Vagina (tissue), 2 donors: ENCODE measurements around the gene C2CD4A. TPM values are rescaled to one million over a fixed set of nuclear protein-coding genes. Genes with fewer than 3 reads are reported as not detected.

ENCODE experiments used
- DNase-seq, 2 donors: peaks; one replicate each; pipeline ENCODE4 v3.0.0-alpha.2; 2017; ENCODE audit errors: extremely low spot score in 2 of 2
- H3K27ac ChIP-seq: fragments of 200-600 bp; sonication (generic); one replicate; pipeline ENCODE4 v1.5.1; 2019
- H3K27me3 ChIP-seq: fragments of 200-600 bp; sonication (generic); one replicate; pipeline ENCODE4 v1.5.1; 2019
- H3K36me3 ChIP-seq, 2 donors: fragments of 200-600 bp; sonication (generic); one replicate each; pipeline ENCODE4 v1.5.1; 2017 to 2019
- H3K4me1 ChIP-seq: fragments of 200-600 bp; sonication (generic); one replicate; pipeline ENCODE4 v1.5.1; 2019
- H3K4me3 ChIP-seq, 2 donors: fragments of 200-600 bp; sonication (generic); 1 replicate in 1 of 2; 2 replicates in 1 of 2; pipeline ENCODE4 v1.5.1; 2016 to 2019
- H3K9me3 ChIP-seq: fragments of 200-600 bp; sonication (generic); one replicate; pipeline ENCODE4 v1.5.1; 2019
- CTCF ChIP-seq, 3 experiments: fragments of 450-650 bp in 2 of 3; fragments of 200-600 bp in 1 of 3; sonication (generic) in 1 of 3; IDR thresholded peaks; one replicate each; pipeline ENCODE4 v1.5.1; 2017 to 2019; ENCODE audit warnings: antibody characterized with exemption in 3 of 3, mild to moderate bottlenecking in 2 of 3, moderate library complexity in 2 of 3
- POLR2A ChIP-seq, 2 donors: fragments of 450-650 bp; IDR thresholded peaks; one replicate each; pipeline ENCODE4 v1.6.1; 2017; ENCODE audit warnings: antibody characterized with exemption in 2 of 2, mild to moderate bottlenecking in 2 of 2, moderate library complexity in 2 of 2
- POLR2AphosphoS5 ChIP-seq, 2 donors: sonication (generic); formaldehyde crosslinking; IDR thresholded peaks; one replicate each; pipeline ENCODE4 v1.9.0; 2017; ENCODE audit warnings: antibody characterized with exemption in 2 of 2, mild to moderate bottlenecking in 2 of 2, low read depth in 1 of 2; ENCODE audit not compliant: insufficient read depth in 1 of 2
- intact Hi-C: fragments of 100-400 bp; cut with DNase I; formaldehyde crosslinking; loops from one replicate; pipeline ENCODE4 v1.15.1; 2023
- total RNA-seq: library from RNA; depleted of rRNA; stranded (reverse); fragments of >200 nt; gene quantifications from one replicate; pipeline ENCODE4 v1.2.3, GENCODE V29; 2016

Gene C2CD4A
- total RNA-seq, 1 donor from 2014 or later: not detected

GRCh38 chr15:62088353-62088693 is 21.5 kb downstream of the C2CD4A start:
- Histone ChIP-seq H3K27ac (no peak overlapping the region), H3K36me3 (no peaks in the 10 kb centered on the region), H3K9me3 (no peaks in the 10 kb centered on the region), H3K27me3 (no peaks in the 10 kb centered on the region), H3K4me1 (no peaks in the 10 kb centered on the region), H3K4me3 (no peak overlapping the region)
- intact Hi-C loops: no loop called here
- no peak for TF ChIP-seq POLR2A (IDR thresholded peaks at IDR 0.05)
- TF ChIP-seq CTCF (IDR thresholded peaks at IDR 0.05): no peak
- TF ChIP-seq POLR2AphosphoS5 (IDR thresholded peaks at IDR 0.05; ENCODE audit: insufficient read depth in 1 of 2, low read depth in 1 of 2): no peak
- DNase-seq: no peak

GRCh38 chr15:62089616-62090015 is 22.8 kb downstream of the C2CD4A start:
- H3K9me3 ChIP-seq: no peaks in the 10 kb centered on the region
- intact Hi-C loops: no loop called here

GRCh38 chr15:62090988-62091387 is 24.2 kb downstream of the C2CD4A start:
- Histone ChIP-seq H3K27me3 (no peaks in the 10 kb centered on the region), H3K9me3 (no peaks in the 10 kb centered on the region), H3K4me1 (no peaks in the 10 kb centered on the region), H3K4me3 (no peak overlapping the region), H3K27ac (no peak overlapping the region), H3K36me3 (no peaks in the 10 kb centered on the region)
- no peak for DNase-seq
- no peak for TF ChIP-seq POLR2AphosphoS5 (IDR thresholded peaks at IDR 0.05; ENCODE audit: insufficient read depth in 1 of 2, low read depth in 1 of 2)
- no peak for TF ChIP-seq POLR2A (IDR thresholded peaks at IDR 0.05)
- intact Hi-C loops: no loop called here

More at GRCh38 chr15:62089616-62090015, 22.8 kb downstream of the C2CD4A start:
- Histone ChIP-seq H3K36me3 (no peaks in the 10 kb centered on the region), H3K4me1 (no peaks in the 10 kb centered on the region), H3K27ac (no peak overlapping the region), H3K4me3 (no peak overlapping the region), H3K27me3 (no peaks in the 10 kb centered on the region)
- DNase-seq: no peak
- TF ChIP-seq POLR2A (IDR thresholded peaks at IDR 0.05) (no peak), CTCF (IDR thresholded peaks at IDR 0.05) (no peak), POLR2AphosphoS5 (IDR thresholded peaks at IDR 0.05; ENCODE audit: insufficient read depth in 1 of 2, low read depth in 1 of 2) (no peak)

GRCh38 chr15:62093809-62094208 is 27.0 kb downstream of the C2CD4A start:
- no peak for DNase-seq
- Histone ChIP-seq H3K27ac (no peak overlapping the region), H3K9me3 (no peaks in the 10 kb centered on the region), H3K27me3 (no peaks in the 10 kb centered on the region), H3K4me1 (no peaks in the 10 kb centered on the region), H3K36me3 (no peaks in the 10 kb centered on the region), H3K4me3 (no peak overlapping the region)
- intact Hi-C loops: no loop called here
- TF ChIP-seq POLR2AphosphoS5 (IDR thresholded peaks at IDR 0.05; ENCODE audit: insufficient read depth in 1 of 2, low read depth in 1 of 2) (no peak), CTCF (IDR thresholded peaks at IDR 0.05) (no peak), POLR2A (IDR thresholded peaks at IDR 0.05) (no peak)

GRCh38 chr15:62094388-62094787 is 27.6 kb downstream of the C2CD4A start:
- H3K9me3 ChIP-seq: no peaks in the 10 kb centered on the region
- intact Hi-C loops: no loop called here
- no peak overlapping the region for H3K27ac ChIP-seq
- no peaks in the 10 kb centered on the region for H3K27me3 ChIP-seq
- DNase-seq: no peak
- no peaks in the 10 kb centered on the region for H3K36me3 ChIP-seq
- TF ChIP-seq CTCF (IDR thresholded peaks at IDR 0.05) (no peak), POLR2AphosphoS5 (IDR thresholded peaks at IDR 0.05; ENCODE audit: insufficient read depth in 1 of 2, low read depth in 1 of 2) (no peak), POLR2A (IDR thresholded peaks at IDR 0.05) (no peak)
- H3K4me1 ChIP-seq: no peaks in the 10 kb centered on the region
- H3K4me3 ChIP-seq: no peak overlapping the region
